Skin epidermis (tissue), 12 donors: ENCODE measurements around the gene HOXB6.

ENCODE experiments used
- H3K27ac ChIP-seq, 21 experiments: fragments of 200-600 bp; sonication (generic) in 11 of 21; one replicate each; pipeline ENCODE4 v1.5.0; 2020; ENCODE audit warnings: mild to moderate bottlenecking in 3 of 21, inconsistent platforms in 2 of 21, moderate library complexity in 2 of 21
- H3K4me3 ChIP-seq, 7 experiments: fragments of 200-600 bp; sonication (generic) in 2 of 7; one replicate each; pipeline ENCODE4 v1.5.0; 2020; ENCODE audit warnings: inconsistent platforms in 2 of 7, mild to moderate bottlenecking in 2 of 7, moderate library complexity in 1 of 7

Gene HOXB6

DNA sequence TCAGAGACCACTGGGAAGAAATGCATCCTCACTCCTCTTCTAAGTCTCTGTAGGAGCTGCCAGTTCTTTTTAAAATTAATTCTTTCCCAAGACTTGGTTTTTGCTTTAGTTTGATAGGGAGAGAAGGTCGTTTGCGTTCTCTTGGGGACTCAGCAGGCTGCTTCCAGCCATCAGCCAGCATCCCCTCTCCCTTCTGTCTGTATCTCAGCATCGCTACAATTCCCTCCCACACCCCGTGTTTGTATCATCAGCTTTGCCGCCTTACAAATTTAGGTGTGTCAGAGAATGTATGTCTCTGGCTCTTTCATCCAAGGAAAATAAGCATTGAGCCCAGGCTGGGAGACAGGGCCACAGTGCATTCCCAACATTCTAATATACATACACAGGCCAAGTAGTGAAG, 5.4 kb downstream of the HOXB6 start:
- Histone ChIP-seq H3K4me3 (no peak overlapping the region), H3K27ac (no peak overlapping the region)

DNA sequence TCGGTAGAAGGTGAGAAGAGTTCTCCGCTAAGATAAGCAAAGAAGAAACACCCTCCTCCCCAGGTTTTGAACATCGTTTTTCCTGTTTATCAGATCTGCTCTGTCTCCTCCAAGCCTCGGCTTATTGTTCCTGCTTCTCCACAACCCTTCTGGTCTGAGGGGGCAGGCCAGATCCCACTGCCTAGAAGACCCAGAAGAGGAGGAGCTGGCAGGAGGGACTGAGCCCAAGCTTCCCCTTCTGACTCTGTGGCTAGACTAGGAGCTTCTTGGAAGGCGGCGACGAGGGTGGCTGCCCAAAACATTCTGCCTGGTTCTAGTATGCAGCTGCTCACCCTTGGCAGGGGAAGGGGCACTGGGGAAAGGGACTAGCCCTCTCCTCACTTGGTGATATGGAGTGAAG, 6.0 kb downstream of the HOXB6 start:
- Histone ChIP-seq H3K27ac (peak overlapping the region in 2 of 21 experiments; percentile 48 to 83), H3K4me3 (no peak overlapping the region)

DNA sequence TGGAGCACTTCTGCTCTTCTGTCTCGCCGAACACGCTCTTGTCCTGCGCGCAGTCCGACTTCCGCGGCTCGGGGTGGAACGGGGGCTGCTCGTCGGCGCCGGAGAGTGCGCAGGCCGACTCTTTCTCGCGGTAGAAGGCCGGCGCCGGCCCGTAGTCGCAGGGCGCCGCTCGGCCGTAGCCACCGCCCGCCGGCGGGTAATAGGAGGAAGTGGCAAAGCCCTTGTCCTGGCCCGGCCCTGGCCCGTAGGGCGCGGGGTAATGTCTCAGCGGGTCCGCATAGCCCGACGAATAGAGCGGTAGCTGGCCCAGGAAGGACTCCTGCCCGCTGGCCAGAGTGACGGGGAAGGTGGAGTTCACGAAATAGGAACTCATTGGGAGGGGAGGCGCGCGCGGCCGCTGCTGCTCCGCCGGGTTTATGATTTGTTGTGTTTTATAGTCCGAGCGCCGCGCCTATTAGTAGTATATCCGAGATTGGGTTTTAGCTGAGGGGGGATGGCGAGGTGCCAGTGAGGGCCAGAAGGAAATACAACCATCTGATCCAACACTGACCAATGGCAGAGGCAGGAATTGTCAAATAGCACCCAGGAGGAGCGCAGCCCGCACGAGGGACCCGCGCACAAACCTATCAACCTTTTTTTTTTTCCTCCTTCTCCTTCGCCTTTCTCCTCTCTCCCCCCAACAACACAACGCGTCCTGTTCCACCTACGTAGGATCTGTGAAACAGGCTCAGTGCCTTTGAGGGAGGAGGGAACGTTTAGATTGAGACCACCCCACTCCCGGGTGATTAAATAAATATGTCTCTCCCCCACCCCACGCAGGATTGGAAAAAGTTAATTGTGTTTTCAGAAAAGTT, 6.8 kb downstream of the HOXB6 start:
- peak overlapping the region; percentile 25 to 47 (median 33) for H3K4me3 ChIP-seq
- peak overlapping the region in 10 of 21 experiments; percentile 11 to 83 (median 64) for H3K27ac ChIP-seq

DNA sequence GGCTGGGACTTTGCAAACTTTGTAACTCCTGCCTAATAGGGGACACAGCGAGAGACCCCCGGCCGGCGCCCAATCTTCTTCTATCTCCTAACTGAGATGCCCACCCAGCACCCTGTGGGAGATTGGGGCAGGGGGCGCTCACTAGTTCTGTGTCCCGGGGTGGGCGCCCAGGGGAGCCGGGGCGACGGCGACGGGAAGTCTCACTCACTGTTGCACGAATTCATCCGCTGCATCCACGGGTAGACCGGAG, 7.3 kb downstream of the HOXB6 start:
- H3K27ac ChIP-seq: peak overlapping the region in 10 of 21 experiments; percentile 11 to 83 (median 64)
- peak overlapping the region; percentile 25 to 47 (median 33) for H3K4me3 ChIP-seq

DNA sequence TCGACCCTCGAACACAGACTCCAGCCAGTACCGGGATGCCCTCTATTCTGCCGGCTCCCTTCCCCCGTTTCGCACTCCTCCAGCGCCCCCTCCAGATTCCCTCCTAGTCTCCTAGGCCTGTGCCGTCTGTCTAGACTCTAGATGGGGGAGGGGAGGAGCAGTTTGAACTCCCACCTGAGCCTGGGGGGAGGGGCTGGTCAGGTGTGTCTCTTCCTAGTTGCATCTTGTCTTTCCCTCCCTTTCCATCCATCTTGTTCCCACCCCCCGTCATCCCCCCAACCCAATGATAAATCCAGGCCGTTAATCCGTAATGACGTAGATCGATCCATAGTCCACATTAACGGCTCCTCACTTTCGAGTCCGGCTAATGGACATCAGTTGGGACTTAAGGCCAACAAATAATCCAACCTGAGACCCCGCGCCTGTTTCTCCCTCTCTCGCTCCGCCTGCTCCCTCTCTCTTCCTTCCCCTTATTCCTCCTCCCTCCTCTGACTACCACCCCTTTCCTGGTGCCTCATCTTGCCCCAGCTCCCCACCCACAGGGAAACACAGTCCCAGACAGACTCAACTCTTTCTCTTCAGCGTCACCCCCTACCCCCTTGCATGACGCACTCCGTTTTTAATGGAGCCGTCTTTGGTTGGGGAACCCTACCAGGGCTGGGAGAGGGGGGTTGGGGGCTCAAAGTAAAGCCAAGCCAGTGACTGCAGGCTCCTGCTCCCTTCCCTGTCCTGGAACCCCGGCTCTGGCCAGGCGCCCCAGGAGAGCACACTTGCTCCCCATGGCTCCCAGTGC, 7.9 kb downstream of the HOXB6 start:
- Histone ChIP-seq H3K27ac (peak overlapping the region in 8 of 21 experiments; percentile 22 to 83 (median 65)), H3K4me3 (peak overlapping the region; percentile 25 to 47 (median 33))

DNA sequence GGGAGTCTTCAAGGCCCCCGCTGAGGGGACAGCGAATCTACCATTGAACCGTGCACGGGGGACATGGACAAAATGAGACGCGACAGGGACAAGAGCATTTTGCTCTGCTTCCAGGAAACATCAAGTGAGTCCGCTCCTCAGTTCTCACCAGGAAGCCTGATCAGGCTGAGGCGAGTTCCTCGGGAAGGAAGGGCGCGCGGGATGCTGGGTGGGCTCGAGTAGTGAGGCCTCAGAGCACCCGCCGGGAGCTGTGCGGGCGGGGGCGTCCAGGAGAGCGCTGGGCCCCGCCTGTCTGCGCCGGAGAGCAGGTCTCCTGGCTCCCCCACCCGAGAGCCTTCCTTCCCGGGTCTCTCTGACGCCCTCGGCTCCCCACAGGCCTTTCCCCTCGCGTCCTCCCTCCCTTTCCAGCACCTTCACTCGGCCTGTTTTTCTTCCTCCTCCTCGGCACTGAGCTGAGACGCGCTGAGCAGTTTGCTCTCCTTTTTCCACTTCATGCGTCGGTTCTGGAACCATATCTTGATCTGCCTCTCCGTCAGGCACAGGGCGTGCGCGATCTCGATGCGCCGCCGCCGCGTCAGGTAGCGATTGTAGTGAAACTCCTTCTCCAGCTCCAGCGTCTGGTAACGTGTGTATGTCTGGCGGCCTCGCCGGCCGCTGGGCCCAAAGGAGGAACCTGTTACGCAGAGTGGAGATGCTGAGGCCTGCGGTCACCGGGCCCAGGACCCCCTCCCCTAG, 8.6 kb downstream of the HOXB6 start:
- peak overlapping the region in 3 of 21 experiments; percentile 4 to 83 (median 37) for H3K27ac ChIP-seq
- H3K4me3 ChIP-seq: peak overlapping the region in 2 of 7 experiments; percentile 7 to 47

DNA sequence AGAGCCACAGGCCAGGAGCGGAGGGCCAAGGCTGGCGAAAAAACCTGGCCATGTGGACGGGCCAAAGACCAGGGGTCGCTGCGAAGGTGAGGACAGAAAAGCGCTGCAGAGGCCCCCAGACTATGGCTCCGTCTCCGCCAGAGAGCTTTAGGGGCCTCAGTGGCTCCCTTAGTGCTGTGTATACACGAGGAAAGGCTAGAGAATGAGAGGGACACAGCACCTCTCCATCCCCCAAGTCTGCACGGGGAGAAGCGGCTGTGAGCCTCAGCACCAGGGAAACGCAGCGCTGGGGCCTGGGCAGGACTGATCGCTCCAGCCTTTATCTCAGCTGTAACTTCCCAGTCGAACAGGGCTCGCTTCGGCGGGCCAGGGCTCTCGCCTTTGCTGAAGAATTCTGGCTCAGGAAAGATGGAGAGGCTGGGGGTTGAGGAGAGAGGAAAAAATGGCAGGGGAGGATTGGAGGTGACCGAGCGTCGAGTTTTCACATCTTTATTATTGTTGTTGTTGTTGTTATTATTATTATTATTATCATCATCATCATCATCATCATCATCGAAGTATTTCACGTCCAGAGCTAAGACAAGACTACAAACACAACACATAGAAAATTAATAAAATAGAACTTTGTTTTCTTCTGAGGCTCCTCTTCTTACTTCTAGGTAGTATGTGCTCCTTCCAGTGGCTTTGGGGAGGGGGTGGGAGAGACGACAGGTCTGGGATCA, 9.3 kb downstream of the HOXB6 start:
- Histone ChIP-seq H3K27ac (peak overlapping the region in 4 of 21 experiments; percentile 14 to 94 (median 52)), H3K4me3 (no peak overlapping the region)

DNA sequence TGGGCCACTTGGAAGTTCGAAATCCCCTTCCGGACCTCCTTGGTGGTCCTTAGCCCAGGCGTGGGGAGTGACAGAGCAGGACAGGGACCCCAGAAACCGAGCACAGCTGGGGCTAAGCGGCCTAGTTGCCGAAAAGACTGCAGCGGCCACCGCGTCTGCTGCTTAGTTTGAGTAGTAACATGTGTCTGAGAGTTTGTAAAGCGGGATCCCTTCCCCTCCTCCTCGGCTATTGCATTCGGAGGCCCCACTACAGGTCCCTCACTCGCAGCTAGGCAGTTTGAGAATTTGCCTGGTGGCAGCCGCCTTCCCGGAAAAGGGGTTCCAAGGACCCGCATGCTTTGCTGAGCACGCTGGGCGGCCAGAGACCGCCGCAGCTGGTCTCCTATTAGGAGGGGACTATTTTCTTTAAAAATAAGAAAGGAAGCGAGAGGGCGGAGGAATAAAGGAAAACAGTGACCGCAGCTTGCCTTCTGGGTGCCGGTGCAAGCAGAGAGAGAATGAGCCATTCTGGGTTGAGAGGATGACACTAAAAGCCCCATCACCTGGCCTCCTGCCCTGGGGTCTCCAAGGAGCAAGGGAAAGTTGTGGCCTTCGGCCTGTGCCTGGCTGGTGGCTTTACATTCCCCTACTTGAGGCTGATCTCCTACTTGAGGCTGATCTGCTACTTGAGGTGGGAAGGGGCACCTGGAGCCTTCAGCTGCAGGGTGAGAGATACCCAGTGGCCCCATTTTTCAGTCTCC, 10.1 kb downstream of the HOXB6 start:
- no peak overlapping the region for H3K4me3 ChIP-seq
- H3K27ac ChIP-seq: peak overlapping the region in 6 of 21 experiments; percentile 14 to 94 (median 72)

DNA sequence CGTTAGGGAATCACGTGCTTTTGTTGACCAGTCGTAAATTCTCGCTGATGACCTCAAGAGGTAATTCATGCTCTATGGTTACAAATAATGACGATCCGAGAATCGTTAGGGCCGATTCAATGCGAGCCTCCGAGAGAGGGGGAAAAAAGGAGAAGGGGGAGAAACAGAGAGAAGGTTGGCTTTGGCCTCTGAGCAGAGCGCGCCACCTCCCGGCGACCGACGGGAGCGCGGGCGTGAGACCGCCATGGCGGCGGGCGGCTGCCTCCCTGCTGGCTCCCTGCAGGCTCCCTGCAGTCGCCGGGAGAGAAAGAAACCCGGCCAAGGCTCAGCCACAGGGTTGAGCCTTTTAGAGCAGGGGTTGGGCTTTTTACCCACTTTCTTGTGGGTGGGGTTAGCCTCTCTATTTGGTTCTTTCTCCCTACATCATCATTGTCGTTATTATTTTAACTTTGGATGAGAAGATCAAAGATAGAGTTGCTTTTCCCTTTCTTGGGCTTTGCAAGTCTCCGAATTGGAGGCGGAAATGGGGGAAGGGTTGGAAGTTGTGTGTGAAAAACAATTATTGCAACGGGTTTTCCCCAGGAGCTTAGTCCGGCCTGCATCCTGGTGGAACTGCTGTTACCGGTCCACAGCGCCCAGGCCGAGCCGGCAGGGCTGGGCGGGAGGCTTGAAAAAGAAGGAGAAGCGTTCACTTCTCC, 10.8 kb downstream of the HOXB6 start:
- Histone ChIP-seq H3K27ac (peak overlapping the region in 6 of 21 experiments; percentile 14 to 94 (median 82)), H3K4me3 (peak overlapping the region in 4 of 7 experiments; percentile 2 to 35 (median 16))

DNA sequence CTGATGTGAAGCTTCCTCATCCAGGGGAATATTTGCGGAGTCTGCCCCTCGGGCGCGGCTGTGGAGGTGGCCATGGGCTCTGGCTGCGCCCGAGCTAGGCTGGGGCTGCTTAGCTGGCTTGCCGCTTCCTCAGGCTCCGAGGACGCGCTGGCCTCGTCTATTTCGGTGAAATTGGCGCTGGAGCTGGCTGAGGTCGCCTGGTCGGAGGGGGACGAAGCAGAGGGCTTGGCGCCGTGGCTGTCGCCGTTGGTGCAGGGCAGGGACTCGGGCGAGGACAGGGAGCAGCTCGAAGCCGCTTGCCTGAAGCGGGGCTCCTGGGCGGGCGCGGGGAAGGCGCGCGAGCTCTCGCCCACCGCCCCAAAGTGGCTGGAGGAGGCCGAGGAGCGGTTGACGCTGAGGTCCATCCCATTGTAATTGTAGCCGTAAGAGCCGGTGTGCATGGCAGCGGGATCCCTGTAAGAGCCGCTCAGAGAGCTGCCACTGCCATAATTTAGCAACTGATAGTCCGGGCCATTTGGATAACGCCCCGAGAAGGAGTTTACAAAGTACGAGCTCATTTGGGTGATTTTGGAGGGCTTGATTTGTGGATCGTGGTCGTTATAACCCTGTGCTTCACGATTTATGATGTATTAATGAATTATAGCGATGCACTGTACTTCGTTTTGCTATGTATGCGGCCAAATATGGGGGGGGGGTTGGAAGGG, 11.5 kb downstream of the HOXB6 start, which contains the start of gene HOXB5:
Gene HOXB5 (minus strand): TSS at position 654 of the 704 bp plus-strand sequence. CDS start 97 bp downstream, at position 557.
- H3K27ac ChIP-seq: peak within 1 kb of the TSS in 7 of 21 experiments; percentile 17 to 94 (median 81)
- peak within 1 kb of the TSS in 6 of 7 experiments; percentile 2 to 36 (median 16) for H3K4me3 ChIP-seq

DNA sequence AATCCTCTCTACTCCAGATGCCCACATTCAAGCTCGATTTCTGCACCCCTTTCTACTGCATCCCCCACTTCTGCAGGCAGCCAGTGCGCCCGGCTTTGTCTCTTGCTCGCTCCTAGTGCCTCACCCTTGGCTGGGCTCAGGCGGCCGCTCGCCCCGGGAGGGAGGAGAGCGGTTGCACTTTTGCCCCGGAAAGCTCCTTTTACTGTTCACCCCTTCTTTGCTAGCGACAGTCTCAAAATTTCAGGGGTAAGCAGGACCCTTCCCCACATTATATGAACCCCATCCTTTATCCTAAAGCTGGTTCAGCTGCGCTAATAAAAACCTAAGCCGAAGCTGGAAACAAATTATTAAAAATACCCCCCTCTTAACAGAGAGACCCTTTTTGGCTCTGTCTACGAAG, 12.2 kb downstream of the HOXB6 start:
- Histone ChIP-seq H3K27ac (peak overlapping the region in 6 of 21 experiments; percentile 59 to 94 (median 82)), H3K4me3 (peak overlapping the region in 2 of 7 experiments; percentile 18 to 36)

DNA sequence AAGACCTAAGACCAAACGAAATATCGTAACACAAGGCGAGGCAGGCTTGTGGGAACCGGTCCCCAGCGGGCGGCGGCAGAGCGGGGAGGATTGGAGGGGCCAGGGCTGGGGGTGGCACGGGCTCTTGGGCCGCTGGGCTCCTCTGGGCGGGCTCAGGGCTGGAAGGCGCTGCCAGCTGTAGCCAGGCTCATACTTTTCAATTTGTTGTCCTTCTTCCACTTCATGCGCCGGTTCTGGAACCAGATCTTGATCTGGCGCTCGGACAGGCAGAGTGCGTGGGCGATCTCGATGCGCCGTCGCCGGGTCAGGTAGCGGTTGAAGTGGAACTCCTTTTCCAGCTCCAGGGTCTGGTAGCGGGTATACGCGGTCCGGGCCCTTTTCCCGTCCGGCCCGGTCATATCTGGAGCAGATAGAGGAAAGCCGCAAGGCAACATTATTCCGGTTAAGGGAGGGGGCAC, 12.7 kb downstream of the HOXB6 start:
- Histone ChIP-seq H3K4me3 (peak overlapping the region in 2 of 7 experiments; percentile 18 to 36), H3K27ac (peak overlapping the region in 6 of 21 experiments; percentile 59 to 94 (median 82))

DNA sequence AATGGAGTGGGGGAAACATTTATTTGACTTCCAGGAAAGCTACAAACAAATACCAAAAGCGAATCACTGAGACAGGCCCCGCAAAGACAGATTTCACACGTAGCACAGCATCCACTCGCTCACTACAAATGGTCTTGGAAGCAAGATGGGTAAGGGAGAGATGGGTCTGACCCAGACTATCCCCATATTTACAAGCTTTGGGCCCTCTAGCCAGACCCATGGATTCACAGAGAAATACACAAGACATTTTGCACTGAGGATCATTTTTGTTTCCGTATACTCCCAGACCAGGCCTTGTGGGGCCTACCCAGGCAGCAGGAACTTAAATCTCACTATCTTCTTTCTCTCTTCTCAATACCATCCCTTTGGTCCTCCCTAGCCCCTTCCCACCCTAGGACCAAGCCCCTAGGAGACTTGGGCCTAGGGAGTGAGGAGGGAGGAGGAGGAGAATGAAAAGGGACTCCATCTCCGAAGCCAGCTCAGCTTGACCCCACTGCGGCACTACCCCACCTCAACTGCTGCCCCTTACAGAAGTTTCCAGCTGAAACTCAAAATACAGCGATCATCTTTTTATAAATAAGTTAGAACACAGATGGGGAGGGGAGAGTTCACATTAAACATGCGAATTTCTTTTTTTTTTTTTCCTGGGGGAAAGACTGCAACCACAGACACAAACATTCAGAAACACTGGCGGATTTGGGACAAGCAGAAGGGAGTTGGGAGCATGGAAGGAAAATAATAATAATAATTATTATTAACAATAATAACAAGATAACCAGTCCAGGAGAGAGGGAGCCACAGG, 13.3 kb downstream of the HOXB6 start:
- peak overlapping the region in 6 of 21 experiments; percentile 72 to 94 (median 82) for H3K27ac ChIP-seq
- peak overlapping the region in 2 of 7 experiments; percentile 2 to 36 for H3K4me3 ChIP-seq

DNA sequence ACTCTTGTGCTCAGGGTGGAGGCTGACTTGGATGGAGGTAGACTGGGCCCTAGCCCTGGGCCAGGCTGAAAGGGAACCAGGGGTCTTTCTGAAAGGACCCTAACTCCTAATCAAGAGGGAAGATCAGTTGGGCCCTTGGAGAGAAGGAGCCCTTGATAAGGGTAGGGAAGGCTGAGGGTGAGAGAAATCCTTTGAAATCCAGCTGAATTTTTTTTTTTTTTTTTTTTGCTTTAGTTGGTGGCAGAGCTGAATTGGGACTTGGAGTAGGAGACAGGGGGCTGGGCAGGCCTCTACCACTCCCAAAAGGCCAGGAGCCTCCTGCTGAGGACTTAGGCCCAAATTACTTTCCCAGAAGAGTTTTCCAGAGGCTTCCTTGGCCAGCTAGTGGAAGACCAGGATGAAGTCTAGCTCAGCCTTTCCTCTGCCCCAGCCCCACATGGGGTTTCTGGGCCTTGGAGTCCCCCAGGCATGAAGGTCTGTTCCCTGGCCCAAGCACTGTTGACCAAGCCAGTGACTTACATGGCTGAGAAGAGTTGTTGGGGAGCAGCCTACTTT, 14.1 kb downstream of the HOXB6 start:
- Histone ChIP-seq H3K27ac (peak overlapping the region in 6 of 21 experiments; percentile 72 to 94 (median 82)), H3K4me3 (no peak overlapping the region)

DNA sequence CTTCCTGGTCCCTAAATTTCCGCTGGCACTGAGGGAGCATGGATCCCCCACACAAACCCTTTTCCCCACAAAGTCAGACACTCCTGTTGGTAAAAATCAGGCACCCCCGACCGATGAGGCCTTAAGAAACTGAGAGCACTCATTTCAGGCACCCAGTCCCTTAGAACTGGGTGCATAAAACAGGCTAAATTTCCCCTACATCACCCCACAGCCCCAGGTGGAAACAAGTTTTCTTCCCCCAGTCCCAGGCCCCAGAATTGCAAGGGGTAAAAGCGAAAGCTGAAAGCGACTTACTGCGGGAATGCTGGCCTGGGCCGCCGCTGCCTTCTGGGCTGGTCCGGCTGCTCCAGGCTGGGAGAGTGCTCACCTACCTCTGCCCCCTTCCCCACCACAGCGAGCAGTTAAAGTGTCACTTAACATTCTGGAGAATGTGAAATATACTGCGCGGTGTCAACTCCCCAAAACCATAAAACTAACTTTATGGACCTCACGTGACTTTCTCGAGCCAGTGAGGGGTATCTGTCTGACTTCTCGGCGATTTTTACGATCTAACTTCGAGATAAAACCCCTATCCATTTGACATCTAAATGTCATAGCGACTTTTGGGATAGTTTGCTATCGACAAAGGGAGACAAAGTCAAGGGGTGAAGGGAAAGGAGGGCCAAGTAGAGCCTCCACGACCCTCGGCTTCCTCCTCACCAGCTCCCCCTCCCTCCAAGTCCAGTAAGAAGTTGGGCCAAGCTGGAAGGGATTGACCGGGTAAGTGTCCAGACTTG, 14.8 kb downstream of the HOXB6 start, which contains the start of gene HOXB3:
Gene HOXB3 (minus strand): TSS at position 411 of the 776 bp plus-strand sequence. CDS start 37,767 bp downstream, outside the sequence.
- peak within 1 kb of the TSS in 1 of 7 experiments; percentile 13 for H3K4me3 ChIP-seq
- H3K27ac ChIP-seq: peak within 1 kb of the TSS in 6 of 21 experiments; percentile 72 to 94 (median 82)
